ENCODE measurements around the gene HNRNPUL2. TPM values are rescaled to one million over a fixed set of nuclear protein-coding genes. Genes with fewer than 3 reads are reported as not detected.
"Not testable (repeated sequence)": the region's sequence is repeated elsewhere in the genome, so short reads cannot be mapped to it uniquely, and the experiment has no call there.

The HNRNPUL2 gene
- total RNA-seq, 6 donors from 2014 or later = 23.9 to 76.5 (median 46.3) TPM

- H3K9me3 ChIP-seq = no peaks in the 10 kb centered on the region
- 3 to 14% methylated on average over 2 to 16 of the region's 16 CpGs for WGBS, 2 donors
- H3K4me1 ChIP-seq = peaks cover 16 to 44% (median 24%) of the 10 kb centered on the region in 4 donors
- peak overlapping the region; percentile 88 to 96 (median 92) for H3K27ac ChIP-seq
- ATAC-seq (ENCODE audit: low FRiP score in 2 of 2) (no peak), DNase-seq (no peak)
- peaks cover 2 to 41% (median 15%) of the 10 kb centered on the region in 4 donors for H3K36me3 ChIP-seq
- H3K27me3 ChIP-seq = no peaks in the 10 kb centered on the region
- no peak for TF ChIP-seq CTCF (IDR thresholded peaks at IDR 0.05)
- no peak for TF ChIP-seq POLR2AphosphoS5 (IDR thresholded peaks at IDR 0.05)
- no peak for TF ChIP-seq POLR2A (IDR thresholded peaks at IDR 0.05)
- no peak for TF ChIP-seq EP300 (IDR thresholded peaks at IDR 0.05)
- peak overlapping the region; percentile 79 to 95 (median 88) for H3K4me3 ChIP-seq
Measured at GRCh38 chr11:62678433-62678769, 48.9 kb downstream of the HNRNPUL2 start.

GRCh38 chr11:62677714-62678113, 49.5 kb downstream of the HNRNPUL2 start:
- H3K27ac ChIP-seq = peak overlapping the region in 2 of 4 donors; percentile 93 to 96
- ATAC-seq (ENCODE audit: low FRiP score in 2 of 2) (no peak), DNase-seq (no peak)
- WGBS, 2 donors = 79 to 87% methylated on average over 15 of the region's 15 CpGs
- no peaks in the 10 kb centered on the region for H3K27me3 ChIP-seq
- H3K9me3 ChIP-seq = no peaks in the 10 kb centered on the region
- no peak for TF ChIP-seq CTCF (IDR thresholded peaks at IDR 0.05)
- no peak for TF ChIP-seq POLR2AphosphoS5 (IDR thresholded peaks at IDR 0.05)
- no peak for TF ChIP-seq POLR2A (IDR thresholded peaks at IDR 0.05)
- no peak for TF ChIP-seq EP300 (IDR thresholded peaks at IDR 0.05)
- H3K4me3 ChIP-seq = peak overlapping the region in 1 of 4 donors; percentile 85
- peaks cover 2 to 44% (median 15%) of the 10 kb centered on the region in 4 donors for H3K36me3 ChIP-seq
- peaks cover 23 to 51% (median 30%) of the 10 kb centered on the region in 4 donors for H3K4me1 ChIP-seq

GRCh38 chr11:62677156-62677555, 50.1 kb downstream of the HNRNPUL2 start:
- peaks cover 28 to 56% (median 35%) of the 10 kb centered on the region in 4 donors for H3K4me1 ChIP-seq
- H3K27me3 ChIP-seq = no peaks in the 10 kb centered on the region
- H3K27ac ChIP-seq = no peak overlapping the region
- H3K4me3 ChIP-seq = no peak overlapping the region
- ATAC-seq (ENCODE audit: low FRiP score in 2 of 2) (no peak), DNase-seq (no peak)
- no peaks in the 10 kb centered on the region for H3K9me3 ChIP-seq
- TF ChIP-seq POLR2AphosphoS5 (IDR thresholded peaks at IDR 0.05) = no peak
- TF ChIP-seq CTCF (IDR thresholded peaks at IDR 0.05) = no peak
- TF ChIP-seq EP300 (IDR thresholded peaks at IDR 0.05) = no peak
- TF ChIP-seq POLR2A (IDR thresholded peaks at IDR 0.05) = no peak
- peaks cover 2 to 44% (median 15%) of the 10 kb centered on the region in 4 donors for H3K36me3 ChIP-seq
- WGBS, 2 donors = 87 to 89% methylated on average over 6 of the region's 6 CpGs

- 54 to 66% methylated on average over 5 to 6 of the region's 6 CpGs for WGBS, 2 donors
- Histone ChIP-seq H3K36me3 (peaks cover 2 to 44% (median 15%) of the 10 kb centered on the region in 4 donors), H3K4me3 (no peak overlapping the region), H3K4me1 (peaks cover 29 to 58% (median 35%) of the 10 kb centered on the region in 4 donors), H3K27me3 (no peaks in the 10 kb centered on the region), H3K9me3 (no peaks in the 10 kb centered on the region), H3K27ac (peak overlapping the region in 1 of 4 donors; percentile 11)
- DNase-seq (no peak), ATAC-seq (ENCODE audit: low FRiP score in 2 of 2) (no peak)
- TF ChIP-seq POLR2A (IDR thresholded peaks at IDR 0.05) (no peak), POLR2AphosphoS5 (IDR thresholded peaks at IDR 0.05) (no peak), CTCF (IDR thresholded peaks at IDR 0.05) (no peak), EP300 (IDR thresholded peaks at IDR 0.05) (no peak)
Measured at GRCh38 chr11:62676698-62677097, 50.6 kb downstream of the HNRNPUL2 start.

GRCh38 chr11:62675415-62675814, 51.8 kb downstream of the HNRNPUL2 start:
- H3K4me3 ChIP-seq; ATAC-seq (ENCODE audit: low FRiP score in 2 of 2); H3K9me3 ChIP-seq; DNase-seq; H3K27ac ChIP-seq; H3K27me3 ChIP-seq: not testable (repeated sequence)
- 95 to 96% methylated on average over 10 of the region's 10 CpGs for WGBS, 2 donors
- Histone ChIP-seq H3K36me3 (peaks cover 2 to 44% (median 15%) of the 10 kb centered on the region in 4 donors), H3K4me1 (peaks cover 31 to 58% (median 38%) of the 10 kb centered on the region in 4 donors)
